GM10847 (cell line): ENCODE data around the gene TWF2.

ENCODE experiments used
- POLR2A ChIP-seq: IDR thresholded peaks from 2 replicates; pipeline ENCODE4 v1.6.1; 2011; ENCODE audit not compliant: insufficient read length; ENCODE audit errors: extremely low read depth

The TWF2 gene

GRCh38 chr3:52265387-52265786 lies 26.4 kb upstream of the TWF2 start:
- TF ChIP-seq POLR2A: no peak

- TF ChIP-seq POLR2A: no peak
Measured at GRCh38 chr3:52262447-52262846, 23.5 kb upstream of the TWF2 start.

GRCh38 chr3:52259448-52259847 lies 20.5 kb upstream of the TWF2 start:
- no peak for TF ChIP-seq POLR2A

GRCh38 chr3:52259035-52259434 lies 20.1 kb upstream of the TWF2 start:
- no peak for TF ChIP-seq POLR2A

- TF ChIP-seq POLR2A: no peak
Measured at GRCh38 chr3:52257911-52258310, 19.0 kb upstream of the TWF2 start.

- no peak for TF ChIP-seq POLR2A
Measured at GRCh38 chr3:52256622-52257021, 17.7 kb upstream of the TWF2 start.

GRCh38 chr3:52256159-52256558 lies 17.2 kb upstream of the TWF2 start:
- TF ChIP-seq POLR2A: no peak

GRCh38 chr3:52254608-52255007 lies 15.7 kb upstream of the TWF2 start:
- TF ChIP-seq POLR2A: no peak

GRCh38 chr3:52253314-52254304 lies 14.7 kb upstream of the TWF2 start:
- TF ChIP-seq POLR2A: no peak

- TF ChIP-seq POLR2A: no peak
Measured at GRCh38 chr3:52250122-52250521, 11.2 kb upstream of the TWF2 start.

- no peak for TF ChIP-seq POLR2A
Measured at GRCh38 chr3:52249683-52250082, 10.7 kb upstream of the TWF2 start.

- no peak for TF ChIP-seq POLR2A
Measured at GRCh38 chr3:52248816-52249547, 10.0 kb upstream of the TWF2 start.

GRCh38 chr3:52248165-52248541 lies 9.2 kb upstream of the TWF2 start:
- no peak for TF ChIP-seq POLR2A

- no peak for TF ChIP-seq POLR2A
Measured at GRCh38 chr3:52247409-52248164, 8.6 kb upstream of the TWF2 start.

GRCh38 chr3:52246728-52247408 lies 7.9 kb upstream of the TWF2 start:
- TF ChIP-seq POLR2A: no peak
